HG03520 (cell line): ENCODE results near the gene PSPN.

Experiments
- ATAC-seq: cut with Tn5 transposase; IDR thresholded peaks from one replicate; pipeline ENCODE4 v1.9.1; 2021; ENCODE audit warnings: mild to moderate bottlenecking, moderate library complexity; ENCODE audit not compliant: unreplicated experiment

PSPN gene

DNA sequence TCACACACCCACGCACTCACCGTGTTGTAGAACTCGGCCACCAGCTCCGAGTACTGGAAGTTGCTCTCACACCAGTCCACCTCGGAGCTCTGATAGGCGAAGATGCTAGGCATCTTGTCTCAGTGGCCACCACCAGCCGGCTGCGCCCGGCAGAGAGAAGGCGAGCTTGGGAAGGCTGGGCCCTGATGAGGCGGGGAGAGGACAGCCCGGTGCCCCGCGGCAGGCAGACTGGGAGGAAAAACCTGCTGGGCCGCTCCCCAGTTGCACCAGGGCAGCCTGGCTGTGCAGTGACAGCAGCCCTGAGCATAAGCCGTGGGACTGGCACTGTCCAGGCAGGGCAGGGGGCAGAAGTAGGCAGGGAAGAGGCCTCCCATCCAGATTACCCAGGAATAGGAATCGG, 42.3 kb downstream of the PSPN start, which contains the start of gene ACER1:
Gene ACER1, minus strand, starts transcription at position 174 of the 400 bp plus-strand sequence. Its CDS starts 61 bp downstream, at position 113.
- no peak for ATAC-seq

DNA sequence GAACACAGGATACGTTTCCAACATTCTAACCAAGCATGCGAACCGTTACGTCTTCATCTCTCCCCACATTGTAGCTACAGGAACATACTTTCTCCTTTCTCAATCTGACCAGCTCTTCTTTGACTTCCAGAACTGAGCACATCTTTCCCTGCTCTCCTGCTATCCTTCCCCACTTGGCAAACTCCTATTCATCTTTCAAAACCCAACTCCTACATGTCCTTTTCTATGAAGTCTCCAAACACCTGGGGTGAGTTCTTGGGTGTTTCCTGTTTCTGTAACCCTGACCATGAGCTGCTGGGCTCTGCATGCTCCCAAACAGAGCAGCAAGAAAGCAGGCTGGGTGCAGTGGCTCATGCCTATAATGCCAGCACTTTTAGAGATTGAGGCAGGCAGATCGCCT, 48.9 kb downstream of the PSPN start:
- no peak for ATAC-seq

DNA sequence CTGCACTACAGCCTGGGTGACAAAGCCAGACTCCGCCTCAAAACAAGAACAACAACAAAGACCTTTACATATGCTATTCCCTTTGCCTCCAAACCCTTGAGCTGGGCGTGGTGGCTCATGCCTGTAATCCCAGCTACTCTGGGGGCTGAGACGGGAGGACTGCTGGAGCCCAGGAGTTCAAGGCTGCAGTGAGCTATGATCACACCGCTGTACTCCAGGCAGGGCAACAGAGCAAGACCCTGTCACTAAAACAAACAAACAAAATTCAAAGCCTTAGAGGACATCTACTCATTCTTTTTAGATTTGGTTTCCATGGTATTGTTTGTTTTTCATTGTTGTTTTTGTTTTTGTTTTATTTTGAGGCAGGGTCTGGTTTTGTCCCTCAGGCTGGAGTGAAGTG, 50.1 kb downstream of the PSPN start:
- ATAC-seq = no peak
